ENCODE results near the gene HERC5. TPM values are rescaled to one million over a fixed set of nuclear protein-coding genes. Genes with fewer than 3 reads are reported as not detected.

HERC5 gene
- total RNA-seq, 1 donor, result 1.4 TPM

DNA sequence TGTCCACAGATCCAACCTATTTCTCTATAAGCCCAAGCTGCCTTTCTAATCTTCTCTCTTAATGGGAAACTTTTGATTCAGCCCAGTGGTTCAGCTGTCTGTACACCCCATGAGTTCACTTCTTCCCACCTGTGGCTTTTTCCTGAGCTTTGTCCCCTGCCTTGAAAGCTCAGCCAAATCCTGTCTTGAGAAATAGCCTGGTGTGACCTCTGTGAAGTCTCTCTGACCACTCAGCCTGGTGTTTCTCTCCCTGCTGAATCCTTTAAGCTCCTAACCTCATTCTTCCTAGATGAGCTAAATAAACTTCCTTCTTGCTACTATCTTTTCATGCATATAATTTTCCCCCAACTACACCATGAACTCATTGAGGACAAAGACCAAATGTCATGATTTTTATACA, 15.2 kb upstream of the HERC5 start:
- no peaks in the 10 kb centered on the region for H3K79me2 ChIP-seq (ENCODE audit: insufficient read depth, low read length)
- no peaks in the 10 kb centered on the region for H4K20me1 ChIP-seq (ENCODE audit: insufficient read depth, low read length)
- H2AFZ ChIP-seq (ENCODE audit: low read length), result no peak overlapping the region
- H3K4me3 ChIP-seq (ENCODE audit: insufficient read depth, low read length), result no peak overlapping the region
- TF ChIP-seq, protein P1, sequence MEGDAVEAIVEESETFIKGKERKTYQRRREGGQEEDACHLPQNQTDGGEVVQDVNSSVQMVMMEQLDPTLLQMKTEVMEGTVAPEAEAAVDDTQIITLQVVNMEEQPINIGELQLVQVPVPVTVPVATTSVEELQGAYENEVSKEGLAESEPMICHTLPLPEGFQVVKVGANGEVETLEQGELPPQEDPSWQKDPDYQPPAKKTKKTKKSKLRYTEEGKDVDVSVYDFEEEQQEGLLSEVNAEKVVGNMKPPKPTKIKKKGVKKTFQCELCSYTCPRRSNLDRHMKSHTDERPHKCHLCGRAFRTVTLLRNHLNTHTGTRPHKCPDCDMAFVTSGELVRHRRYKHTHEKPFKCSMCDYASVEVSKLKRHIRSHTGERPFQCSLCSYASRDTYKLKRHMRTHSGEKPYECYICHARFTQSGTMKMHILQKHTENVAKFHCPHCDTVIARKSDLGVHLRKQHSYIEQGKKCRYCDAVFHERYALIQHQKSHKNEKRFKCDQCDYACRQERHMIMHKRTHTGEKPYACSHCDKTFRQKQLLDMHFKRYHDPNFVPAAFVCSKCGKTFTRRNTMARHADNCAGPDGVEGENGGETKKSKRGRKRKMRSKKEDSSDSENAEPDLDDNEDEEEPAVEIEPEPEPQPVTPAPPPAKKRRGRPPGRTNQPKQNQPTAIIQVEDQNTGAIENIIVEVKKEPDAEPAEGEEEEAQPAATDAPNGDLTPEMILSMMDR (IDR thresholded peaks at IDR 0.05; ENCODE audit: extremely low read depth, low read depth, low read length), result no peak
- no peak for DNase-seq (ENCODE audit: insufficient read length, low spot score, missing footprints)
- no peak overlapping the region for H3K27ac ChIP-seq (ENCODE audit: low read depth, low read length)
- no peaks in the 10 kb centered on the region for H3K4me1 ChIP-seq (ENCODE audit: insufficient read depth, low read length)
- no peak overlapping the region for H3K4me2 ChIP-seq (ENCODE audit: insufficient read depth, low read length)
- no peaks in the 10 kb centered on the region for H3K9me3 ChIP-seq (ENCODE audit: low read depth, low read length)
- no peaks in the 10 kb centered on the region for H3K27me3 ChIP-seq (ENCODE audit: insufficient read depth, low read length)
- no peaks in the 10 kb centered on the region for H3K36me3 ChIP-seq (ENCODE audit: insufficient read depth, low read length)

DNA sequence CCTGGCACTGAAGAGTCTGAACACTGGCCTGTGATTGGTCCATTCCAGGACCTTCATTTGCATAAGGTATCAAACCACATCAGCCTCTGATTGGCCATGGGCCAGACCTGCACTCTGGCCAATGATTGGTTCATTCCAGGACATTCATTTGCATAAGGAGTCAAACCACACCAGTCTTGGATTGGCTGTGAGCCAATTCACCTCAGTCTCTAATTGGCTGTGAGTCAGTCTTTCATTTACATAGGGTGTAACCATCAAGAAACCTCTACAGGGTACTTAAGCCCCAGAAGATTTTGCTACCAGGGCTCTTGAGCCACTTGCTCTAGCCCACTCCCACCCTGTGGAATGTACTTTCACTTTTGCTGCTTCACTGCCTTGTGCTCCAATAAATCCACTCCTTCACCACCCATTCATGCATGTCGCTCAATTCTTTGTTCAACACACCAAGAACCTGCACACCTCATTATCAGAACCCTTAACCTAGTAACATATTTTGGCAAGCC, 14.2 kb upstream of the HERC5 start:
- Histone ChIP-seq H3K36me3 (ENCODE audit: insufficient read depth, low read length) (no peaks in the 10 kb centered on the region), H3K79me2 (ENCODE audit: insufficient read depth, low read length) (no peaks in the 10 kb centered on the region), H2AFZ (ENCODE audit: low read length) (no peak overlapping the region), H3K9me3 (ENCODE audit: low read depth, low read length) (no peaks in the 10 kb centered on the region), H3K27ac (ENCODE audit: low read depth, low read length) (no peak overlapping the region), H3K4me1 (ENCODE audit: insufficient read depth, low read length) (no peaks in the 10 kb centered on the region), H3K4me2 (ENCODE audit: insufficient read depth, low read length) (no peak overlapping the region), H4K20me1 (ENCODE audit: insufficient read depth, low read length) (no peaks in the 10 kb centered on the region), H3K27me3 (ENCODE audit: insufficient read depth, low read length) (no peaks in the 10 kb centered on the region), H3K4me3 (ENCODE audit: insufficient read depth, low read length) (no peak overlapping the region)
- TF ChIP-seq, protein P1 (IDR thresholded peaks at IDR 0.05; ENCODE audit: extremely low read depth, low read depth, low read length), result no peak
- DNase-seq (ENCODE audit: insufficient read length, low spot score, missing footprints), result no peak

DNA sequence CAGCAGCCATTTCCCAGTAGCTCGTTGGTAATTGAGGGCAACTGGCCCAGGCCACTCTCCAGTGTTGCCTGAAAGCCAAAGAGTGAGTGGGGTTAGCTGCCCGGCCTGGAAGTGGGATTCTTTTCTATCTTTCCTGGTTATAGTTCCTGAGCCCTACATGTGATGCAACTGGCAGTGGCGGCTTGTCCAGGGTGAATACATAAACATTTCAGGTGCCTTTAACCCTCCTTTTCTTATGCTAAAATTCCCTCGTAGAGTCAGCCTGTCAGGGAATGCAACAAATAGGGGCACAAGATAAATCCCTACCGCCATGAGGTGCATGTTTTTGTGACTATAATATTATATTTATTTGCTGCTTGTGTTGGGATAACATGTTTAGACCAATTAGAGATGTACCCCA, 13.4 kb upstream of the HERC5 start:
- H3K4me2 ChIP-seq (ENCODE audit: insufficient read depth, low read length), result no peak overlapping the region
- no peaks in the 10 kb centered on the region for H3K4me1 ChIP-seq (ENCODE audit: insufficient read depth, low read length)
- no peak overlapping the region for H3K27ac ChIP-seq (ENCODE audit: low read depth, low read length)
- H2AFZ ChIP-seq (ENCODE audit: low read length), result no peak overlapping the region
- no peak overlapping the region for H3K4me3 ChIP-seq (ENCODE audit: insufficient read depth, low read length)
- H3K9me3 ChIP-seq (ENCODE audit: low read depth, low read length), result no peaks in the 10 kb centered on the region
- TF ChIP-seq, protein P1 (IDR thresholded peaks at IDR 0.05; ENCODE audit: extremely low read depth, low read depth, low read length), result no peak
- H3K27me3 ChIP-seq (ENCODE audit: insufficient read depth, low read length), result no peaks in the 10 kb centered on the region
- H3K79me2 ChIP-seq (ENCODE audit: insufficient read depth, low read length), result no peaks in the 10 kb centered on the region
- DNase-seq (ENCODE audit: insufficient read length, low spot score, missing footprints), result no peak
- H3K36me3 ChIP-seq (ENCODE audit: insufficient read depth, low read length), result no peaks in the 10 kb centered on the region
- no peaks in the 10 kb centered on the region for H4K20me1 ChIP-seq (ENCODE audit: insufficient read depth, low read length)

DNA sequence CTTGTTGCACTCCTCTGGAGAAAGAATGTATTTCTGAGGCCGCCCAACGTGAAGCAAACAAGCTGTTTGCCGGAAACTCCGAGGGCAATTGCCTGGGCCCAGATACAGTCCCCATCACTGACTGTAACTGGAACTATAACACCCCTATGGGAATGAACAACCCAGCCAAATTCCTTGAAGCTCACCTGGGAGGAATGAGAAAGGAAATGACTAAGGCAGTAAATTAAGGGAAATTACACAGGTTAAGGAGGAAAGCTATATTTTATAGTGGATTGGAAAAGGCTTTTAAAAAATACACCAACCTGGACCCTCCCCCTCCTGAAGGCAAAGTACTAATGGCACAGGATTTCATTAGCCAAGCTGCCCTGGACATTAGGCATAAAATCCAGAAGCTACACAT, 11.7 kb upstream of the HERC5 start:
- Histone ChIP-seq H3K27me3 (ENCODE audit: insufficient read depth, low read length) (no peaks in the 10 kb centered on the region), H3K36me3 (ENCODE audit: insufficient read depth, low read length) (no peaks in the 10 kb centered on the region), H3K27ac (ENCODE audit: low read depth, low read length) (no peak overlapping the region), H3K4me3 (ENCODE audit: insufficient read depth, low read length) (no peak overlapping the region), H3K79me2 (ENCODE audit: insufficient read depth, low read length) (no peaks in the 10 kb centered on the region), H3K4me2 (ENCODE audit: insufficient read depth, low read length) (no peak overlapping the region), H3K4me1 (ENCODE audit: insufficient read depth, low read length) (no peaks in the 10 kb centered on the region), H4K20me1 (ENCODE audit: insufficient read depth, low read length) (no peaks in the 10 kb centered on the region), H3K9me3 (ENCODE audit: low read depth, low read length) (no peaks in the 10 kb centered on the region), H2AFZ (ENCODE audit: low read length) (no peak overlapping the region)
- TF ChIP-seq, protein P1 (IDR thresholded peaks at IDR 0.05; ENCODE audit: extremely low read depth, low read depth, low read length), result no peak
- no peak for DNase-seq (ENCODE audit: insufficient read length, low spot score, missing footprints)

All from osteoblast (primary cell).